HepG2 (cell line): ENCODE results near the gene IL17RC. TPM values are rescaled to one million over a fixed set of nuclear protein-coding genes. Genes with fewer than 3 reads are reported as not detected.

Experiments used
- ATAC-seq: fragments of 200-7000 bp; cut with Tn5 transposase; 3 replicates; pipeline ENCODE4 v1.9.1; 2020; ENCODE audit warnings: mild to moderate bottlenecking, moderate library complexity
- BruUV-seq: library from RNA; stranded (reverse); fragments of 400-500 nt; replicated peaks from 2 replicates; lab custom pipeline; 2021; lab: Mats Ljungman, UMichigan
- CTCF ChIA-PET: fragments of 300-600 bp; formaldehyde crosslinking; extraction: SDS; loops from one replicate; lab custom pipeline; 2021; ENCODE audit warnings: low total read pairs, inconsistent platforms, low intra/inter-chr PET ratio; lab: Yijun Ruan, JAX
- POLR2A ChIA-PET: fragments of 350-600 bp; sonication (Branson Sonifier 250); formaldehyde crosslinking; loops from one replicate; lab custom pipeline; 2020; ENCODE audit warnings: antibody characterized with exemption, inconsistent platforms; lab: Yijun Ruan, JAX
- DNase-seq: peaks from one replicate; pipeline ENCODE4 v3.0.0-alpha.2; 2015; ENCODE audit warnings: low spot score
- FAIRE-seq: peaks from 3 replicates; lab custom pipeline; 2011; peaks lifted over from hg19 to GRCh38; lab: Jason Lieb, UNC
- H2AFZ ChIP-seq: one replicate; pipeline ENCODE4 v1.6.1; 2011; ENCODE audit warnings: low read length, inconsistent platforms
- H3K27ac ChIP-seq: fragments of 300-600 bp; 3 replicates; pipeline ENCODE4 v1.8.0; 2011; ENCODE audit warnings: mixed run types, mild to moderate bottlenecking, mixed read lengths, low read length, inconsistent platforms; ENCODE audit not compliant: insufficient read depth; ENCODE audit errors: extremely low read length
- H3K27me3 ChIP-seq, 2 experiments: fragments of 200-600 bp in 1 of 2; 2 replicates in 1 of 2; 3 replicates in 1 of 2; pipeline versions ENCODE4 v1.6.0 to v1.8.0; 2011; ENCODE audit warnings: low read length in 2 of 2, mild to moderate bottlenecking in 2 of 2, moderate library complexity in 2 of 2, inconsistent platforms in 1 of 2; ENCODE audit not compliant: insufficient read depth in 2 of 2, control insufficient read depth in 1 of 2
- H3K36me3 ChIP-seq, 2 experiments: fragments of 200-600 bp in 1 of 2; replicated peaks in 1 of 2; 2 replicates in 1 of 2; 3 replicates in 1 of 2; pipeline versions ENCODE4 v1.5.1 to v1.8.0; 2011; ENCODE audit warnings: low read length in 2 of 2, inconsistent platforms in 1 of 2; ENCODE audit not compliant: insufficient read depth in 2 of 2, control insufficient read depth in 1 of 2
- H3K4me1 ChIP-seq: 2 replicates; pipeline ENCODE4 v1.5.1; 2012; ENCODE audit warnings: low read length, inconsistent platforms; ENCODE audit not compliant: insufficient read depth
- H3K4me2 ChIP-seq: 2 replicates; pipeline ENCODE4 v1.6.0; 2011; ENCODE audit warnings: low read depth, low read length, inconsistent platforms
- H3K4me3 ChIP-seq, 3 experiments: fragments of 200-600 bp in 1 of 3; sonication (generic), shearing (Covaris generic) in 1 of 3; replicated peaks in 1 of 3; 2 replicates each; pipeline ENCODE4 v1.5.1; 2011 to 2016; ENCODE audit warnings: low read length in 3 of 3, inconsistent platforms in 2 of 3, low read depth in 2 of 3, mild to moderate bottlenecking in 2 of 3, control low read depth in 1 of 3, mixed read lengths in 1 of 3; ENCODE audit not compliant: insufficient read depth in 1 of 3
- H3K79me2 ChIP-seq: one replicate; pipeline ENCODE4 v1.6.1; 2011; ENCODE audit warnings: low read length, inconsistent platforms; ENCODE audit not compliant: insufficient read depth
- H3K9ac ChIP-seq: 2 replicates; pipeline ENCODE4 v1.6.0; 2011; ENCODE audit warnings: mild to moderate bottlenecking, low read depth, low read length, inconsistent platforms; ENCODE audit not compliant: insufficient read depth
- H3K9me3 ChIP-seq: 2 replicates; pipeline ENCODE4 v1.5.1; 2012; ENCODE audit warnings: mild to moderate bottlenecking, low read length
- H4K20me1 ChIP-seq: 2 replicates; pipeline ENCODE4 v1.6.0; 2011; ENCODE audit warnings: inconsistent platforms, mild to moderate bottlenecking, low read length, moderate library complexity; ENCODE audit not compliant: insufficient read depth
- HOXA7 ChIP-seq: sonication (generic); formaldehyde crosslinking; IDR thresholded peaks from 2 replicates; pipeline ENCODE4 v1.8.1; 2022; ENCODE audit warnings: mild to moderate bottlenecking, missing genetic modification reagents, moderate library complexity
- RARA ChIP-seq: IDR thresholded peaks from 2 replicates; pipeline ENCODE4 v1.6.1; 2016; ENCODE audit warnings: missing genetic modification reagents, missing compliant biosample characterization
- ZFX ChIP-seq: sonication (generic); formaldehyde crosslinking; IDR thresholded peaks from 2 replicates; pipeline ENCODE4 v1.4.0; 2020; ENCODE audit warnings: mild to moderate bottlenecking, low read depth, missing genetic modification reagents, moderate library complexity
- ZNF879 ChIP-seq: sonication (generic); formaldehyde crosslinking; IDR thresholded peaks from 2 replicates; pipeline ENCODE4 v1.8.1; 2023; ENCODE audit warnings: missing genetic modification reagents
- WGBS: methylation state at CpG from one replicate; pipeline ENCODE4 v1.1.6; 2017; ENCODE audit warnings: low lambda C conversion rate; 5-methylcytosine and 5-hydroxymethylcytosine counted together
- in situ Hi-C: cut with HindIII; loops from 2 replicates; pipeline ENCODE4 v1.10.0; 2017; ENCODE audit warnings: low pct_unique_long_range_greater_than_20kb; ENCODE audit not compliant: extremely low pct_ligation_motif_present
- intact Hi-C: fragments of 100-400 bp; cut with micrococcal nuclease; formaldehyde crosslinking; loops from one replicate; pipeline ENCODE4 v1.10.0; 2022; ENCODE audit not compliant: unreplicated experiment
- polyA plus RNA-seq, 8 experiments: library from polyadenylated mRNA; depleted of rRNA in 3 of 8; stranded (reverse) in 7 of 8; unstranded in 1 of 8; fragments of >200 nt; fragmentation: Illumina TruSeq in 4 of 8; extraction: Trizol in 4 of 8; gene quantifications; 2 replicates each; pipeline versions ENCODE4 v1.2.1 to v1.2.3, GENCODE V29; 2011 to 2016; ENCODE audit warnings: low read depth in 4 of 8, missing spikeins in 1 of 8, mixed read lengths in 1 of 8; ENCODE audit not compliant: insufficient read depth in 1 of 8
- total RNA-seq, 5 experiments: library from RNA; depleted of rRNA; stranded (reverse); fragments of >200 nt; fragmentation: Illumina TruSeq; extraction: Trizol; gene quantifications; 2 replicates each; pipeline ENCODE4 v1.2.3, GENCODE V29; 2016; ENCODE audit warnings: low read depth in 1 of 5
- TF ChIP-seq, protein P1 (sequence below): sonication (generic); formaldehyde crosslinking; IDR thresholded peaks from 2 replicates; pipeline ENCODE4 v1.5.1; 2020; ENCODE audit warnings: mild to moderate bottlenecking, missing genetic modification reagents, moderate library complexity
- TF ChIP-seq, protein P2 (sequence below): sonication (generic); formaldehyde crosslinking; IDR thresholded peaks from 2 replicates; pipeline ENCODE4 v1.8.0; 2022; ENCODE audit warnings: missing genetic modification reagents, mild to moderate bottlenecking, borderline replicate concordance

Gene IL17RC
- total and polyA plus RNA-seq, 2 of the 13 experiments (the other 11 are each of a cell fraction or from before 2014, with no cell fraction given): 20.7 to 24.0 TPM

GRCh38 chr3:9913601-9914000 is 3.3 kb upstream of the IL17RC start (continued):
- TF ChIP-seq, protein P1, sequence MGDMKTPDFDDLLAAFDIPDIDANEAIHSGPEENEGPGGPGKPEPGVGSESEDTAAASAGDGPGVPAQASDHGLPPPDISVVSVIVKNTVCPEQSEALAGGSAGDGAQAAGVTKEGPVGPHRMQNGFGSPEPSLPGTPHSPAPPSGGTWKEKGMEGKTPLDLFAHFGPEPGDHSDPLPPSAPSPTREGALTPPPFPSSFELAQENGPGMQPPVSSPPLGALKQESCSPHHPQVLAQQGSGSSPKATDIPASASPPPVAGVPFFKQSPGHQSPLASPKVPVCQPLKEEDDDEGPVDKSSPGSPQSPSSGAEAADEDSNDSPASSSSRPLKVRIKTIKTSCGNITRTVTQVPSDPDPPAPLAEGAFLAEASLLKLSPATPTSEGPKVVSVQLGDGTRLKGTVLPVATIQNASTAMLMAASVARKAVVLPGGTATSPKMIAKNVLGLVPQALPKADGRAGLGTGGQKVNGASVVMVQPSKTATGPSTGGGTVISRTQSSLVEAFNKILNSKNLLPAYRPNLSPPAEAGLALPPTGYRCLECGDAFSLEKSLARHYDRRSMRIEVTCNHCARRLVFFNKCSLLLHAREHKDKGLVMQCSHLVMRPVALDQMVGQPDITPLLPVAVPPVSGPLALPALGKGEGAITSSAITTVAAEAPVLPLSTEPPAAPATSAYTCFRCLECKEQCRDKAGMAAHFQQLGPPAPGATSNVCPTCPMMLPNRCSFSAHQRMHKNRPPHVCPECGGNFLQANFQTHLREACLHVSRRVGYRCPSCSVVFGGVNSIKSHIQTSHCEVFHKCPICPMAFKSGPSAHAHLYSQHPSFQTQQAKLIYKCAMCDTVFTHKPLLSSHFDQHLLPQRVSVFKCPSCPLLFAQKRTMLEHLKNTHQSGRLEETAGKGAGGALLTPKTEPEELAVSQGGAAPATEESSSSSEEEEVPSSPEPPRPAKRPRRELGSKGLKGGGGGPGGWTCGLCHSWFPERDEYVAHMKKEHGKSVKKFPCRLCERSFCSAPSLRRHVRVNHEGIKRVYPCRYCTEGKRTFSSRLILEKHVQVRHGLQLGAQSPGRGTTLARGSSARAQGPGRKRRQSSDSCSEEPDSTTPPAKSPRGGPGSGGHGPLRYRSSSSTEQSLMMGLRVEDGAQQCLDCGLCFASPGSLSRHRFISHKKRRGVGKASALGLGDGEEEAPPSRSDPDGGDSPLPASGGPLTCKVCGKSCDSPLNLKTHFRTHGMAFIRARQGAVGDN (CRISPR knock-in tag): peak; percentile 20; the same call in 1 of the 2 replicates
- TF ChIP-seq RARA (CRISPR knock-in tag) (no peak), HOXA7 (CRISPR knock-in tag) (no peak), ZFX (CRISPR knock-in tag) (no peak)

GRCh38 chr3:9914011-9914410 is 2.9 kb upstream of the IL17RC start:
- no peak overlapping the region for H3K9ac ChIP-seq
- no peaks in the 10 kb centered on the region for H4K20me1 ChIP-seq
- no peak overlapping the region for H2AFZ ChIP-seq
- POLR2A ChIA-PET: interaction anchor here (1.4 to 9.0 kb wide), 4 partner anchors 13 to 49 kb away, joined by 7 to 298 read pairs (median 80); partner anchors contain the start of genes CRELD1 and IL17RE
- no peak overlapping the region for H3K4me3 ChIP-seq
- FAIRE-seq (no peak), ATAC-seq (no peak), DNase-seq (no peak)
- H3K27ac ChIP-seq: peak overlapping the region; percentile 90
- intact Hi-C loops: loop anchor here (2.0 kb wide), 1 partner anchor 15 kb away; no protein-coding TSS in a partner anchor
- TF ChIP-seq, protein P2, sequence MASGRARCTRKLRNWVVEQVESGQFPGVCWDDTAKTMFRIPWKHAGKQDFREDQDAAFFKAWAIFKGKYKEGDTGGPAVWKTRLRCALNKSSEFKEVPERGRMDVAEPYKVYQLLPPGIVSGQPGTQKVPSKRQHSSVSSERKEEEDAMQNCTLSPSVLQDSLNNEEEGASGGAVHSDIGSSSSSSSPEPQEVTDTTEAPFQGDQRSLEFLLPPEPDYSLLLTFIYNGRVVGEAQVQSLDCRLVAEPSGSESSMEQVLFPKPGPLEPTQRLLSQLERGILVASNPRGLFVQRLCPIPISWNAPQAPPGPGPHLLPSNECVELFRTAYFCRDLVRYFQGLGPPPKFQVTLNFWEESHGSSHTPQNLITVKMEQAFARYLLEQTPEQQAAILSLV (CRISPR knock-in tag): no peak
- TF ChIP-seq ZNF879 (CRISPR knock-in tag): 0 out of 2 replicates have a peak, but pooled peaks have one; percentile 6
- in situ Hi-C loops: no loop called here
- CTCF ChIA-PET: interaction anchor here (2.1 kb wide), 1 partner anchor 52 kb away, joined by 14 read pairs; no protein-coding TSS in a partner anchor
- H3K36me3 ChIP-seq: peaks cover 5 to 15% of the 10 kb centered on the region in 2 experiments; a peak in 3 of 5 replicates
- peaks cover 38% of the 10 kb centered on the region for H3K4me1 ChIP-seq
- 0 out of 2 replicates have a peak overlapping the region, but pooled peaks have one; percentile 8 for H3K4me2 ChIP-seq
- no peaks in the 10 kb centered on the region for H3K9me3 ChIP-seq
- peaks cover 3% of the 10 kb centered on the region for H3K79me2 ChIP-seq
- BruUV-seq: no TSS peak
- no peaks in the 10 kb centered on the region for H3K27me3 ChIP-seq
- 73% methylated on average over 1 of the region's 1 CpG for WGBS
